Measurements from ENCODE around the gene SLC44A4.
"Not testable (repeated sequence)": the region's sequence is repeated elsewhere in the genome, so short reads cannot be mapped to it uniquely, and the experiment has no call there.

The SLC44A4 gene

GRCh38 chr6:31878222-31878621 is 575 bp downstream of the SLC44A4 start:
- DNase-seq, result no peak

DNA sequence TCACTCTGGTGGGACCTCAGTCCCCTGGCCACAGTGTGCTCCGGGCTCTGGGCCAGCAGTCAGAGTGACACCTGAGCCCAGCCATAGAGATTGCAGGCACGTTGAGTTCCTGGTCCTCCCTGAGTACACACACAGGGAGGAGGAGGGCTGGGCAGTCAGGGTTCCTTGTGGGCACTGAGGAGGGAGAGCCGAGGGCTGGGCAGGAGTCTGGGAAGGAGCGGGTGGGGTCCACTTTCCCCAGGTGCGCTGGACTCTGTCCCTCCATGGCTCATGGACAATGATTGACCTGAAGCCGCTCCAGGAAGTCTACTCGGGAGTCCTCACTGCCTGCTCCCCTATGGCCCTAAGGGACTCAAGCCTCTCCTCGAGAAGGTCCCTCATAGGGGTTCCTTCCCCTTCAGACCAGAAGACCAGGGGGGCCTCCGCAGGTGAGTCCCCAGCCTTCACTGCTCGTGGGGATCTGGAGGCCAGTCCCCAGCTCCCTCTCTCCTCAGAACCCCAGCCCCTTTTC is 1.1 kb downstream of the SLC44A4 start:
- no peak for DNase-seq

- no peak for DNase-seq
These were observed 1.6 kb downstream of the SLC44A4 start for GRCh38 chr6:31877125-31877650.

GRCh38 chr6:31876357-31876756 is 2.4 kb downstream of the SLC44A4 start:
- no peak for DNase-seq

DNA sequence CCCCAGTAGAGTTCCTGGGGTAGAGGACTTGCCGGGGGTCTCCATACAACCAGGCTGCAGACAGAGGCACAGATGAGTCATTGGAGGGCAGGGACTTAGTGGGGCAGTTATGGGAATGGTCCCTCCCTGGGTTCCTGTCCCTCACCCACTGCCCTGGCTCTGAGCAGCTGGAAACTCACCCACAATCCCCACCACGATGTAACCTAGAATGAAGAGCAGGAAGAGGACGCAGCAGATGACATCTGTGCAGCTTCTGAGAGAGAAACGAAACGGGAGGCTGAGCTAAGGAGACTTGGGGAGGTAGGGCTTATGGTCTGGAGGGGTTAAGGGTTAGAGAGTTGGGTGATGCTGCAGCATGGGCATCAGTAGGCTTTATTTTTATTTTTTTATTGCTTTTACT is 2.9 kb downstream of the SLC44A4 start:
- no peak for DNase-seq

DNA sequence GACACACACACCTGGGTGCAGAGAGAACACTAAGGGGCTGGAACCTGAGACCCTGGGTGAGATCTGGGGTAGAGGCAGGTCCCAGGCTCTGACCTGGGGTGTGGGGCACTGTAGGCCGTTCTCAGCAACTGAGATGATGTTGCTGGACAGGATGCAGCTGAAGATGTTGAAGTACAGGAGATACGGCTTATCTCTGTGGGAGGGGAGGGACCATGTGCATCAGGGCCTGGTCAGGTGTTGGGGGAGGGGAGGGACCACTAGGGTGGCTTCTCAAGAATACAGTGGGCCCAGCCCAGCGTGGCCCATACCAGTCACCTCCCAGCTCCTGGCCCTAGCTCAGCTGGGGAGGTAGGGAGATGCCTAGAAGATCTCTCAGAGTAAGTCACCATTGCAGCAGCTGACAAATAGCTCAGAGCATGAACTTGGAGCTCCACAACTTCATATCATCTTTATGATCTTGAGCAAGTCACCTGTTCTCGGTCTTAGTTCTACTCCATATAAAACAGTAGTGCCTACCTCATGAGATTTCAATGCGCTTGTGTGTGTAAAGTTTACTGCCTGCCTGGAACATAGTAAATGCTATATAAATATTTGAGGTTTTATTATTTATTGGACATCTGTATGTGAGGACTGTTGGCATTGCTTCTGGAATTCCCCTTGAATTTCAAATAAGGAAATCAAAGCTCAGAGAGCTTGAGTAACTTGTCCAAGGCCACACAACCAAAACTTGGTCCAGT is 3.8 kb downstream of the SLC44A4 start:
- no peak for DNase-seq

GRCh38 chr6:31874084-31874670 is 4.6 kb downstream of the SLC44A4 start:
- DNase-seq, result no peak

DNA sequence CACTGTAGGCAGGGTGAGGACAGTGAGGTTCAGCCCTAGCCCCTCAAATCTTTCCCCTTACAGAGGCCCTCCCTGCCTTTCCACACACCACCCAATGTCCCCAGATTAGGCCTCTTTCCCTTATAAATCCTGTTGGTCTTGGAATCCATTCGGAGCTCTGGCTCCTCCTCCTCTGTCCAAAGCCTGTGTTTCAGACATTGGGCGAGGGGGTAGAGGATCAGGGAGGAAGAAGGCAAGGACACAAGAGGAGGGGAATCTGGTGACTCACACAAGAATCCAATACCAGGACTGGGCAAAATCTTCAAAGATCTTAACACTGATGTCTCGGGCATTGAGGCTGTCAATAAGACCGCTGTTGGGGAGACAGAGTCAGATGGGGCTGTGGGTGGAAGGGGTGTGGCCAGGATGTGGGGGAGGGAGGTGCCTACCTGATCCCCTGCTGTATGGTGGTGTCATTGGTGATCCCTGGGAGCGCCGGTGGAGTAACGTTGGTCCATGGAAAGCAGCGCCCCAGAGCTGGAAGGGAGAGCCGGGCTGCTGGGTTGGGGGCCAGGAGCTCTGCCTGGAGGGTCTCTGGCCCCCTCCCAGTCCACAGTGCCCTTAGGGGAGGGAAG is 7.6 kb downstream of the SLC44A4 start:
- no peak for DNase-seq

GRCh38 chr6:31870385-31870921 is 8.3 kb downstream of the SLC44A4 start:
- DNase-seq, result no peak

- no peak for DNase-seq
These were observed 9.5 kb downstream of the SLC44A4 start for GRCh38 chr6:31869343-31869742.

DNA sequence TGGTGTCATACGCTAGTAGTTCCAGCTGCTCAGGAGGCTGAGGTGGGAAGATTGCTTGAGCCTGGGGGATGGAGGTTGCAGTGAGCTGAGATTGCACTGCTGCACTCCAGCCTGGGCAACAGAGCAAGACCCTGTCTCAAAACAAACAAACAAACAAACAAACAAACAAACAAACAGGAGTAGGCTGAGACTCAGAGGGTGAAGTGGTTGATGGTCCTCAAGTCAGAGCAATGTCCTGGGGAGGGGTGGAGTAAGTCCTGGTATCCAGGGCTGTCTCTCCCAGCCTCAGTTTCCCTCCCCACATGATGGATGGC is 10.2 kb downstream of the SLC44A4 start:
- DNase-seq, result not testable (repeated sequence)

DNA sequence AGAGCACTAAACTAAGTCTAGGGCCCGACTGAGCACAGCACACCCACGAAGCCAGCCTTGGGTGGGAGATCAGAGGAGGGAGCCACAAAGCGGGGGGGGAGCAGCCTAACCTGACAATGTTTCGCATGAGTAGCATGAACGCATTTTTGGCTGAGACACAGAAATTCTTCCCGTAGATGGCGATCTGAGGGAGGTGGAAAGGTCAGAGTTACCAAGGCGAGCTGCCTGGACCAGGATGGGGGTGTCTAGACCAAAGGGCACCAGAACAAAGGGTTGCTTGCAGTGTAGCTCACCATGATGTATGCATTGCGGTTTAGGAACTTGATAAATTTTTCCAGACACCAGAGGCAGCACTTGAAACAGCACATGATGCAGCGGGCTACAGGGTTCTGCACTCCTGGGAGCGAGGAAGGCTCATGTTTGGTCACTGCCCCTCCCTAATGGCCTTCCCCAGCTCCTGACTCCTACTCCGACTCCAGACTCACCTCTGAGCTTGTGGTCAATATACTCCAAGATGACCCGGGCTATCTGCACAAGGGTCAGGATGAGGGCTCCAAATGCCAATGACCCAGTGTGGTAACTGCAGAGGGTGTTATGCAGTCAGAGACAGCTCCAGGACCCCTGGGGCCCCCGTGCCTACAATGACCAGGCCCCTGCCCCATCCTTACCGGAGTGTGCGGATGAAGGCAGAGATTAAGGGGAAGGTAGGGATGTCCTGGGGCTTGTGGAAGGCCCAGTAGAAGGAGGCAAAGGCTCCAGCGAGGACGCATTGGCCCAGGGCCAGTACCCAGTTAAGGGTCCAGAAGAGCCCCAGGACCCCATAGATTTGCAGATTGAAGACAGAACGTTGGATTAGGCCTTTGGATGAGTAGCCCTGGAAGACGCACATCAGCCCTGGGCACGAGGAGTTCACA is 13.3 kb downstream of the SLC44A4 start:
- DNase-seq, result no peak

- DNase-seq, result no peak
These were observed 14.0 kb downstream of the SLC44A4 start for GRCh38 chr6:31864818-31865204.

DNA sequence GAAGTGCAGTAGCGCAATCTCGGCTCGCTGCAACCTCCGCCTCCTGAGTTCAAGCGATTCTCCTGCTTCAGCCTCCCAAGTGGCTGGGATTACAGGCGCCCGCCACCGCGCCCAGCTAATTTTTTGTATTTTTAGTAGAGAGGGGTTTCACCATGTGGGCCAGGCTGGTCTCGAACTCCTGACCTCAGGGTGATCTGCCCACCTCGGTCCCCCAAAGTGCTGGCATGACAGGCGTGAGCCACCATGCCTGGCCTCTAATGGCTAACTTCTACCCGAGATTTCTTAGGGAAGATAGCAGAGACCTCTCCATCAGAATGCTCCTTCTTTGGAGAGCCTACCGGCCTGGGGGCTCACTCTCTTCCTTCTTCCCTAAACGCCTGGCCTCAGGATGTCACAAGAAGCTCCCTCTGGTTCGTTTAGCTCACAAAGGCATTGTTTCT is 14.7 kb downstream of the SLC44A4 start:
- not testable (repeated sequence) for DNase-seq

- peak; percentile 100 for DNase-seq
These were observed 16.2 kb downstream of the SLC44A4 start, which contains the start of gene NEU1 for GRCh38 chr6:31862344-31863235. Gene NEU1, minus strand, starts transcription at chr6:31862821. Its CDS starts 45 bp downstream, at chr6:31862776.

DNA sequence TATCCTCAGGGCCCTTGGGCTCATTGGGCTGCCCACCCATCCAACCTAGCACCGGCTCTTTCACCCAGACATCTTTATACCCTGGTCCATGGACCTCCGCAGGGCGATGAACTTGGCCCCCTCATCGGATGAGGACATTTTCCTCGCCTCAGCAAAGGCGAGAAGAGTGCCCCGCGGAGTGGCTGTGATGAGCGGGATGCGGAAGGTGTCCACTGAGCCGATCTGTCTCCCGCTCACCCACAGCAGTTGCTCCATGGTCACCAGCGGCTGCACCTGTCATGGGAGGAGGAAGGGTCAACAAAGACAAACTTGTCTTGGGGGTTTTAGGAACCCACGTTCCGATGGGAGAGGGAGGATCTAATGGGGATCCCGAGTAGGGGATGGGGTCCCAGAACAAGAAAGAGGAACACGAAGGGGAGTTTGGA is 16.9 kb downstream of the SLC44A4 start:
- no peak for DNase-seq

- no peak for DNase-seq
These were observed 17.6 kb downstream of the SLC44A4 start for GRCh38 chr6:31861150-31861549.

DNA sequence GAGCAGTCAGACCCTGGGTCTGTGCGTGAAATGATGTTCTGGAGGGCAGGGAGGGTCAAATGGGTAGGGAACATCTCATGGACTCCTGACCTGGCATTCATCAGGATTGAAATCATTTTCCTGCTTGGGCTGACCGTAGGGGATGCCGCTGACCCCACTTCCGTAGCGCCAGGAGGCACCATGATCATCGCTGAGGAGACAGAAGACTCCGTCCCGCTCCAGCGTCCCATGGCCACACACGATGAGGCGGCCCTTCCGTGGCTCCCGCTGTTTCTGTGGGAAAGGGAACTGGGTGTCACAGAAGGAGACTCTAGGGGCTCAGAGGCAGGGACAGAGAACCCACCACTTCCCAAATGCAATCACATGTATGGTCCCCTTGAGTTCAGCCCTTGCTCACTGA is 18.4 kb downstream of the SLC44A4 start:
- DNase-seq, result no peak

DNA sequence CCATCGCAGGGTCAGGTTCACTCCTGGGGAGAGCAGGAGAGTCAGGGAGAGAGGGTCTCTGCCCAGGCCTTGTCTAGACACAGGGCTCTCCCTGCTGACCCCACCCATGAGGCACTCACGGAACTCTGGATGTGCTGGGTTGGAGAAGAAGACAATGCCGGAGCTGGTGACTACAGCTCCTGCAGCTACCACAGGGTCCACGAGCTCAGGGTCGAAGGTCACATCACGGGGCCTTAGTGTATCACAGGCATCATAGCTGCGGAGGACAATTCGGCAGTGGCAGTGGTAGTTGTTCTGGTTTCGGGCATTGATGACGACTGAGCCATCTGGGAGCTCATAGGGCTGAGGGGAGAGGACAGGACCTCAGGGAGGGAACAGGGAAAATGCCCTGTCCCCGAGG is 18.9 kb downstream of the SLC44A4 start:
- no peak for DNase-seq

DNA sequence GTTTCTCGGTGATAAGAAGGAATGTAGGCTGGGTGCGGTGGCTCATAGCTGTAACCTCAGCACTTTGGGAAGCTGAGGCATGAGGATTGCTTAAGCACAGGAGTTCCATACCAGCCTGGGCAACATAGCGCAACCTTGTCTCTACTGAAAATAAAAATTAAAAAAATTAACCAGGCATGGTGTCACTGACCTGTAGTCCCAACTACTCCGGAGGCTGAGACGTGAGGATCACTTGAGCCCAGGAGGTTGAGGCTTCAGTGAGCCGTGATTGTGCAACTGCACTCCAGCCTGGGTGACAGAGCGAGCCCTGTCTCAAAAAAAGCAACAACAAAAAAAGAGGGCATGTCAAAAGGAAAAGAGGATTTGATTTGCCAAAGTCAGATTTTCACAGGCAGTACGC is 20.1 kb downstream of the SLC44A4 start:
- no peak for DNase-seq

GRCh38 chr6:31857774-31858173 is 21.0 kb downstream of the SLC44A4 start:
- DNase-seq, result not testable (repeated sequence)

Data from activated CD4-positive, alpha-beta T cell treated with anti-CD3 and anti-CD28 coated beads, Interleukin-2, amount 50 U/mL, for 16 hours (primary cell).